ENCODE measurements around the gene ELOVL6. TPM values are rescaled to one million over a fixed set of nuclear protein-coding genes. Genes with fewer than 3 reads are reported as not detected.
"Not testable (repeated sequence)": the region's sequence is repeated elsewhere in the genome, so short reads cannot be mapped to it uniquely, and the experiment has no call there.

The ELOVL6 gene
- total and polyA plus RNA-seq, 2 experiments from 2014 or later: 12.8 to 18.1 TPM

GRCh38 chr4:110084154-110084553 is 114.3 kb downstream of the ELOVL6 start:
- no peaks in the 10 kb centered on the region for H3K36me3 ChIP-seq (replicated peaks; ENCODE audit: insufficient read depth, low read depth)
- no peaks in the 10 kb centered on the region for H3K9me2 ChIP-seq (replicated peaks; ENCODE audit: insufficient read depth)
- no peaks in the 10 kb centered on the region for H3K27me3 ChIP-seq
- 53% methylated on average over 3 of the region's 3 CpGs for WGBS (ENCODE audit: low lambda C conversion rate, missing lambda C conversion rate)
- H4K20me1 ChIP-seq (ENCODE audit: insufficient read depth, poor library complexity, severe bottlenecking): no peaks in the 10 kb centered on the region
- H3K4me3 ChIP-seq: no peak overlapping the region
- H3K9me3 ChIP-seq (ENCODE audit: low read depth): no peaks in the 10 kb centered on the region
- H2AFZ ChIP-seq: no peak overlapping the region
- TF ChIP-seq CTCF (IDR thresholded peaks at IDR 0.05; ENCODE audit: poor library complexity) (no peak), EZH2 (IDR thresholded peaks at IDR 0.05; ENCODE audit: borderline replicate concordance) (no peak), EZH2phosphoT487 (IDR thresholded peaks at IDR 0.05; ENCODE audit: low read depth, severe bottlenecking, unreplicated experiment) (no peak)
- peaks cover 5% of the 10 kb centered on the region for H3K4me1 ChIP-seq (ENCODE audit: insufficient read depth)
- H3K79me2 ChIP-seq: no peaks in the 10 kb centered on the region
- H3K4me2 ChIP-seq: no peak overlapping the region
- no peak for DNase-seq (ENCODE audit: low spot score)
- no peak overlapping the region for H3K27ac ChIP-seq

- H3K27ac ChIP-seq; H3K4me1 ChIP-seq (ENCODE audit: insufficient read depth); H4K20me1 ChIP-seq (ENCODE audit: insufficient read depth, poor library complexity, severe bottlenecking); H2AFZ ChIP-seq; DNase-seq (ENCODE audit: low spot score); H3K27me3 ChIP-seq; H3K9me3 ChIP-seq (ENCODE audit: low read depth); H3K4me3 ChIP-seq; H3K79me2 ChIP-seq; H3K4me2 ChIP-seq; H3K36me3 ChIP-seq (replicated peaks; ENCODE audit: insufficient read depth, low read depth); H3K9me2 ChIP-seq (replicated peaks; ENCODE audit: insufficient read depth): not testable (repeated sequence)
- WGBS (ENCODE audit: low lambda C conversion rate, missing lambda C conversion rate): 97% methylated on average over 2 of the region's 2 CpGs
Measured at GRCh38 chr4:110078148-110078547, 120.3 kb downstream of the ELOVL6 start.

- H4K20me1 ChIP-seq (ENCODE audit: insufficient read depth, poor library complexity, severe bottlenecking); H3K36me3 ChIP-seq (replicated peaks; ENCODE audit: insufficient read depth, low read depth); H3K27me3 ChIP-seq; H3K79me2 ChIP-seq; H3K4me2 ChIP-seq; H3K4me1 ChIP-seq (ENCODE audit: insufficient read depth); DNase-seq (ENCODE audit: low spot score); H2AFZ ChIP-seq; H3K4me3 ChIP-seq; H3K9me2 ChIP-seq (replicated peaks; ENCODE audit: insufficient read depth); H3K27ac ChIP-seq; H3K9me3 ChIP-seq (ENCODE audit: low read depth): not testable (repeated sequence)
- WGBS (ENCODE audit: low lambda C conversion rate, missing lambda C conversion rate): 91% methylated on average over 11 of the region's 11 CpGs
Measured at GRCh38 chr4:110076828-110077227, 121.6 kb downstream of the ELOVL6 start.

GRCh38 chr4:110075891-110076290 is 122.5 kb downstream of the ELOVL6 start:
- 98% methylated on average over 1 of the region's 1 CpG for whole genome bisulfite sequencing (ENCODE audit: low lambda C conversion rate, missing lambda C conversion rate)

More at GRCh38 chr4:110075891-110076290, 122.5 kb downstream of the ELOVL6 start:
- no peaks in the 10 kb centered on the region for H3K4me1 ChIP-seq (ENCODE audit: insufficient read depth)
- H3K27me3 ChIP-seq: no peaks in the 10 kb centered on the region
- no peaks in the 10 kb centered on the region for H3K9me3 ChIP-seq (ENCODE audit: low read depth)
- H3K36me3 ChIP-seq (replicated peaks; ENCODE audit: insufficient read depth, low read depth): no peaks in the 10 kb centered on the region
- no peak for DNase-seq (ENCODE audit: low spot score)
- TF ChIP-seq CTCF (IDR thresholded peaks at IDR 0.05; ENCODE audit: poor library complexity) (no peak), EZH2phosphoT487 (IDR thresholded peaks at IDR 0.05; ENCODE audit: low read depth, severe bottlenecking, unreplicated experiment) (no peak), EZH2 (IDR thresholded peaks at IDR 0.05; ENCODE audit: borderline replicate concordance) (no peak)
- no peak overlapping the region for H3K4me3 ChIP-seq
- H2AFZ ChIP-seq: no peak overlapping the region
- H3K79me2 ChIP-seq: no peaks in the 10 kb centered on the region
- H4K20me1 ChIP-seq (ENCODE audit: insufficient read depth, poor library complexity, severe bottlenecking): no peaks in the 10 kb centered on the region
- H3K4me2 ChIP-seq: no peak overlapping the region
- no peaks in the 10 kb centered on the region for H3K9me2 ChIP-seq (replicated peaks; ENCODE audit: insufficient read depth)
- H3K27ac ChIP-seq: no peak overlapping the region

Data from hepatocyte (in vitro differentiated cells).